Stimulated activated CD8-positive, alpha-beta memory T cell treated with anti-CD3 and anti-CD28 coated beads, Interleukin-4, amount 100 ng/mL, for 1 hour (primary cell): ENCODE results near the gene MPC2.
"Not testable (repeated sequence)": the region's sequence is repeated elsewhere in the genome, so short reads cannot be mapped to it uniquely, and the experiment has no call there.

Experiments used
- DNase-seq, 2 donors: peaks; one replicate each; pipeline ENCODE4 v3.0.0-alpha.2; 2020; ENCODE audit warnings: low read depth in 2 of 2, low spot score in 1 of 2

Gene MPC2

GRCh38 chr1:167935216-167936067 is 1.4 kb downstream of the MPC2 start:
- DNase-seq: peak in 1 of 2 donors; percentile 0

- DNase-seq: no peak
These were observed 2.3 kb downstream of the MPC2 start for GRCh38 chr1:167934426-167935215.

- no peak for DNase-seq
These were observed 3.1 kb downstream of the MPC2 start for GRCh38 chr1:167933788-167934187.

GRCh38 chr1:167929725-167930124 is 7.1 kb downstream of the MPC2 start:
- DNase-seq: no peak

GRCh38 chr1:167928919-167929318 is 8.0 kb downstream of the MPC2 start:
- DNase-seq: not testable (repeated sequence)

- no peak for DNase-seq
These were observed 8.4 kb downstream of the MPC2 start for GRCh38 chr1:167928457-167928852.

- no peak for DNase-seq
These were observed 9.7 kb downstream of the MPC2 start for GRCh38 chr1:167927046-167927754.

GRCh38 chr1:167926486-167926997 is 10.3 kb downstream of the MPC2 start:
- no peak for DNase-seq

- no peak for DNase-seq
These were observed 12.2 kb downstream of the MPC2 start for GRCh38 chr1:167924543-167925231.

GRCh38 chr1:167924102-167924501 is 12.8 kb downstream of the MPC2 start:
- no peak for DNase-seq

- DNase-seq: no peak
These were observed 13.4 kb downstream of the MPC2 start for GRCh38 chr1:167923324-167924056.

GRCh38 chr1:167922611-167923074 is 14.2 kb downstream of the MPC2 start:
- DNase-seq: no peak

GRCh38 chr1:167922023-167922422 is 14.8 kb downstream of the MPC2 start:
- DNase-seq: no peak

GRCh38 chr1:167916766-167917511 is 19.9 kb downstream of the MPC2 start:
- DNase-seq: no peak

GRCh38 chr1:167915569-167915968 is 21.3 kb downstream of the MPC2 start:
- no peak for DNase-seq

- no peak for DNase-seq
These were observed 22.9 kb downstream of the MPC2 start, which contains the start of gene ADCY10 for GRCh38 chr1:167913895-167914496. Gene ADCY10 (minus strand): TSS chr1:167914134. CDS start chr1:167905140, 8,994 bp downstream.

- DNase-seq: no peak
These were observed 24.6 kb downstream of the MPC2 start for GRCh38 chr1:167912294-167912693.

- DNase-seq: no peak
These were observed 25.5 kb downstream of the MPC2 start for GRCh38 chr1:167911413-167911812.

GRCh38 chr1:167910530-167910929 is 26.3 kb downstream of the MPC2 start:
- no peak for DNase-seq
